Measurements from ENCODE around the gene CCPG1.

CCPG1 gene

GRCh38 chr15:55381595-55381994 is 26.6 kb downstream of the CCPG1 start:
- DNase-seq (ENCODE audit: low read depth) = no peak

DNA sequence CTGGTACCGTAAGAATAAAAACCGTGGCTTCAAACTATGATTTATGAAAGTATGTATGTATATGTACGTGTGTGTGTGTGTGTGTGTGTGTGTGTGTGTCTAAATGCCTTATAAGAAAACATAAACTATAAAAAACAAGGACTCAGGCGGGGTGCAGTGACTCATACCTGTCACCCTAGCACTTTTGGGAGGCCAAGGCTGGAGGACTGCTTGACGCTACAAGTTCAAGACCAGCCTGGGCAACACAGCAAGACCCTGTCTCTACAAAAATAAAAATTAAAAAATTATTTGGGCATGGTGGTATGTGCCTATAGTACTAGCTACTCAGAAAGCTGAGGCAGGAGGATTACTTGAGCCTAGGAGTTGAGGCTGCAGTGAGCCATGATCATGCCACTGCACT is 29.1 kb downstream of the CCPG1 start:
- no peak for DNase-seq (ENCODE audit: low read depth)

- DNase-seq (ENCODE audit: low read depth) = no peak
These were observed 35.3 kb downstream of the CCPG1 start for GRCh38 chr15:55372701-55373440.

DNA sequence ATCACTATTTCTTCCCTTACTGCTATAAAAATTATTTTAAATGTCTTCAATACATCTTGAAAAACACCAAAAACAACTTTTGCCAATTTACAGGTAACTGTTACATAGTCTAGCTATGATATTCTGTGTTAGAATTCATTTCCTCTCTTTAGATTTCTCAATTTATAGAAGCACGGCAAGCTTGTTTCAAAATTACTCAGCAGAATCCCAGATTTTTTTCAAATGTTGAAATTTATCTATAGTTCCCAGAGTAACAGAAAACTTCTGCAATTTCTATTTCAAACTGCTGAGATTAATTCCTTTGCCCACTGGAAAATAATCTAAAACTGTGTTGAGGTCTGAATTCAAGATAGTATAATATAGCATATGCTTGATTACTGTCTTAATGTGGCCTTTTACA is 41.2 kb downstream of the CCPG1 start:
- no peak for DNase-seq (ENCODE audit: low read depth)

DNA sequence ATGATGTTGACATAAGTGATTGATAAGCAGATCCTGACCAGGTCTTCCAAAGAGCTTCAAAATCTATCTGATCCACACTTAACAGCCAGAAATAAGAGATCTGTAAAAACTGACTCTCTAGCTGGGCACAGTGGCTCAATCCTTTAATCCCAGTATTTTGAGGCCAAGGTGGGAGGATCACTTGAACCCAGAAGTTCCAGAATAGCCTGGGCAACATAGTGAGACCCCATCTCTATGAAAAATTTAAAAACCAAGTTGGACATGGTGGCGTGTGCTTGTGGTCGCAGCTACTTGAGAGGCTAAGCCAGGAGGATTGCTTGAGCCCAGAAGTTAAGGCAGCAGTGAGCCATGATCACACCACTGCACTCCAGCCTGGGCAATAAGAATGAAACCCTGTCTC is 45.5 kb downstream of the CCPG1 start:
- no peak for DNase-seq (ENCODE audit: low read depth)

DNA sequence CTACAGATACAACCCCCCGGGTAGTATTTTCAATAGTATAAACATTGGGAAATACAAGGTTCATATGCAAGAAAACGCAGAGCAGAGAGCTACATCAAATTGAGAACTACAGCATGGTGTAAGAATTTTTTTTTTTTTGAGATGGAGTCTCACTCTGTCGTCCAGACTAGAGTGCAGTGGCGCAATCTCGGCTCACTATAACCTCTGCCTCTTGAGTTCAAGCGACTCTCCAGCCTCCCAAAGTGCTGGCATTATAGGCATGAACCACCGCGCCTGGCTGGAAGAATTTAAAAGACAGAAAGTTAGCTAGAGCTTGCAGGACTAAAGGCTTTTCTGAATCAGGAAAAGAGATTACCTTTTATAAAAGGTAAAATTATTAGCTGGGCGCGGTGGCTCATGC is 47.1 kb downstream of the CCPG1 start:
- no peak for DNase-seq (ENCODE audit: low read depth)

DNA sequence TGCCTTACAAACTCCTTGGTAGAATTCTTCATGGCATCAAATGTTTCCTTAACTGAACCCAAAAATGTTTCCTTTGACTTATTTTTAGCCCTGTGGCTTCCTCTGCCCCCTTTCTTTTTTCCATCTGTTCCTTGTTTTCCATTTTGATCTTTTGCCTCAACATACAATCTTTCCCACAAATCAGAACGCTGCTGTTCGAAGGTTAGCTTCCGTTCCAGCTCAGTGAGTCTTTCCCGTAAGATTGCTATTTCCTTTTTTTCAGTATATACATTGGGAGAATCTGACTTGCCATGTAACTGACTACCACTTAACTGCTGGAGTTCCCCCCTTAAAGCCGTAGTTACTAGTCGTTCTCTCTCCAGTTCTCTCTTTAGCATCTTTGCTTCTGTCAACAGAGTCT is 47.9 kb downstream of the CCPG1 start:
- DNase-seq (ENCODE audit: low read depth) = no peak

GRCh38 chr15:55358471-55358870 is 49.7 kb downstream of the CCPG1 start:
- DNase-seq (ENCODE audit: low read depth) = no peak

GRCh38 chr15:55357774-55358173 is 50.4 kb downstream of the CCPG1 start:
- DNase-seq (ENCODE audit: low read depth) = no peak

- no peak for DNase-seq (ENCODE audit: low read depth)
These were observed 51.1 kb downstream of the CCPG1 start for GRCh38 chr15:55356985-55357585.

- DNase-seq (ENCODE audit: low read depth) = no peak
These were observed 55.1 kb downstream of the CCPG1 start for GRCh38 chr15:55353025-55353424.

- DNase-seq (ENCODE audit: low read depth) = no peak
These were observed 58.9 kb downstream of the CCPG1 start for GRCh38 chr15:55349282-55349681.

GRCh38 chr15:55348281-55348778 is 59.8 kb downstream of the CCPG1 start:
- DNase-seq (ENCODE audit: low read depth) = no peak

DNA sequence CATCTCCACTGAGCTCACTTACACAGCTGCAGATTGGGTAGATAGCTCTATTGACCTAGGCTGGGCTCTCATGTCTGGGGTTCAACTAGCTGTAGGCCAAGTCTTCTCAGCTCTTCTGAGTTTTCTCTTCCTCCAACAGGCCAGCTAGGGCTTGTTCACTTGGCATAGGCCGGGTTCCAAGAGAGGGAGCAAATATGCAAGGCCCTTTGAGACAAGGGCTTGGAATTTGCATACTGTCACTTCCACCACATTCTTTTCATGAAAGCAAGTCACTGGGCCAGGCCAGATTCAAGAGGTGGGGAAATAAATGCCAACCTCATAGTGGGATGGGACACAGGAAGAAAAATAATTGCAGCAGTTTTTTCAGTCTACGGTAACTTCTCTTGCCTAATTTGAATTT is 64.0 kb downstream of the CCPG1 start:
- no peak for DNase-seq (ENCODE audit: low read depth)

DNA sequence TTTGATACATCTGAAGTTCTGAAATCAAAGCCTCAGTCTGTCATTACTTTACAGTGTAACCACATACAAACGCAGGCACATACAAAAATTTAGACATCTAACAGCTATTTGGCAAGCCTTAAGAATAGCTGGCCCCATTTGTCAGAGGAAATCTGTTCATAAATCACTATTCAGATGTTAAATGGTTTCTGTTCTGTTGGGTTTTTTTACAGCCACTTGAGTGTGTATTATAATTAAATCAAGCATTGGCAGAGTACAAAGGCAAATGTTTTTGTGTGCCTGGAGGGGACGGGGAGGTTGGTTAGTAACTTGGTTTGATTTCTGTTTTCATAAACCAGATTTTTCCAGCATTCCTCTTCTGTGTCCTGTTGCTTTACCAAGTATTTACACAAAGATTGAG is 65.0 kb downstream of the CCPG1 start:
- DNase-seq (ENCODE audit: low read depth) = no peak

GRCh38 chr15:55337160-55337559 is 71.0 kb downstream of the CCPG1 start:
- no peak for DNase-seq (ENCODE audit: low read depth)

DNA sequence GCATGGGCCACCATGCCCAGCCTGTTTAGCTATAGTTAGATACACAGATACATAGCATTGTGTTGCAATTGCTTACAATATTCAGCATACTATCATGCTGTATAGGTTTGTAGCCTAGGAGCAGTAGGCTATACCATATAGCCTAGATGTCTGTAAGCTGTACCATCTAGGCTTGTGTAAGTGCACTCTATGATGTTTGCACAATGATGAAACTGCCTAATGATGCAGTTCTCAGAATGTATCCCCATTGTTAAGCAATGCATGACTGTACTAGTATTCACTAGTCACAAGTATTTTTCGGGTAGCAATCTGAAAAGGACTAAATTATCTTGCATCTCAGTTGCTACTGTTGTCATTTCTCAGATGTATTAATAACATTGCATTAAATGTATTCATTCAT is 73.2 kb downstream of the CCPG1 start:
- no peak for DNase-seq (ENCODE audit: low read depth)

DNA sequence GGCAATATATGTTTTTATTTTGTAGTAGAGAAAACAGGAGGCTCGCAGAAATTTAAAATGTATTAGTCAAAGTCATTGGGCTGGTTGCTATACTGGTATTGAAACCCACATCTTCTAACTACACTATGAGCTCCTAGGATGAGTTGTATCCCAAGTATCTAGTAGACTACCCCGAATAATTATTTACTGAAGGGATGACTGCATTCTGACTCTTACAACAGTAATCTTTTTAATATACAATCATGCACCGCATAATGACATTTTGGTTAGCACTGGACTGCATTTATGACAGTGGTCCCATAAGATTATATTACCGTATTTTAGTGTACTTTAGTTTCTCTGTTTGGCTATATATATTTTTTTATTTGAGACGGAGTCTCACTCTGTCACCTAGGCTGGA is 73.8 kb downstream of the CCPG1 start:
- no peak for DNase-seq (ENCODE audit: low read depth)

DNA sequence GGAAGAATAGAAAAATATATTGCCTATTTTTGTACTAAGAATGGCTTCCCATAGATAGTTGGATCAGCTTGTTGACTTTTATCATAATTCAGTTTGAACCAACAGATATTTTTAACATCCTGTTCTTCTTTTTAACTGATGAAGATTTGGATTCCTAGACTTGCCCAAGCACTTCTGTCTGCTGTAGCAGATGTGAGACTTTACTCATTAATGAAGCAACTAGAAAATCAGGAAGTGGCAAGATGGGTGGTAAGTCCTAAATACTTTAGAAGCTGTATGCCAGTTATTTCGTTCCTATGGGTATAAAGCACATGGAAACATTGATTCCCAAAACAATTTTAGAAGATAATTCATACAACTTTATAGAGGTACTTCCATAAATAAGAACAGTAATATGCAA is 80.8 kb downstream of the CCPG1 start:
- no peak for DNase-seq (ENCODE audit: low read depth)

DNA sequence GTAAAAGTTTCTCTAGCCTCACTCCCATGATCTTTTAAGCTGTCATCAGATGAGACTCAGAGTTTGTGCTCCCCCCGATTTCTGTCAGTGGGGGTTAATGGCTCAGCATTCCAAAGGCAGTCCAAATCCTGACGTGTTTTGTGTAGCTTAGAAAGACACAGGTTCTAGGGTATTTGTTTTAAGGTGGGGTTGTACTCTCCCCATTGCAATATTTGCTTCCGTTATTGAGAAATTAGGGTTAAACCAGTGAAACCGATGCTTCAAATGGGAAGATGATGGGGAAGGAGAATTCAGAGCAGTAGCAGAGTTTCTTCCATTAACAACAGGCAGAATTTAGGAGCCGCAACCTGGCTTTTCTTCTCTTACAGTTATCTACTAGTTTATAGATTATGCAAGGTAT is 85.7 kb downstream of the CCPG1 start:
- no peak for DNase-seq (ENCODE audit: low read depth)

GRCh38 chr15:55320963-55321362 is 87.2 kb downstream of the CCPG1 start:
- DNase-seq (ENCODE audit: low read depth) = no peak

- no peak for DNase-seq (ENCODE audit: low read depth)
These were observed 88.0 kb downstream of the CCPG1 start for GRCh38 chr15:55320238-55320550.

- DNase-seq (ENCODE audit: low read depth) = no peak
These were observed 88.5 kb downstream of the CCPG1 start for GRCh38 chr15:55319537-55320237.

All from stimulated activated CD8-positive, alpha-beta memory T cell treated with anti-CD3 and anti-CD28 coated beads, Interleukin-15, amount 100 ng/mL, for 24 hours (primary cell).